GM12892 (cell line): ENCODE measurements around the gene MID2.

Experiments
- POLR2A ChIP-seq: IDR thresholded peaks from 2 replicates; pipeline ENCODE4 v1.6.1; 2011; ENCODE audit warnings: low read depth, low read length, control low read depth
- POLR2AphosphoS5 ChIP-seq: IDR thresholded peaks from 2 replicates; pipeline ENCODE4 v1.6.1; 2011; ENCODE audit warnings: low read depth, low read length, control low read depth

DNA sequence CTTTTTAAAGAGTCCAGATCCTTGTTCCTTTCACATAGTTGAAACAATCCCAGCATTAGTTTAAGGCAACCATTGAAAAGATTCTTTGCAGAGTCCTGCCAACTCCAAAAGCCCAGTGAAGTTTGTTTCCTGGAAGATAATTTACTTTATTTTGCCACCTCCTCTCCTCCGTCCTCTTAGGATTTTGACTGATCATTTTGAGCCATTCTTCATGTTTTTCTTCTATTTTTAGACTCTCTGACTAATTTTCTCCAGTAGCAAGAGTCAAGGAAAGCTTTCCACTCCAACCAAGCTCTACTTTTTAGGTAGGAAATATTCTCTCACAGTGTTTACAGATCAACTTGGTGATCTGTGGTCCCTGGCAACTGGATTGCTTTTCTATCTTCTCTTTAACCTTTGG, 37.8 kb upstream of the MID2 start:
- TF ChIP-seq POLR2A, result no peak
- TF ChIP-seq POLR2AphosphoS5, result no peak
